ENCODE measurements around the gene MTMR1. TPM values are rescaled to one million over a fixed set of nuclear protein-coding genes. Genes with fewer than 3 reads are reported as not detected.

MTMR1 gene
- total and polyA plus RNA-seq, 2 donors (not counting 3 experiments of a cell fraction or from before 2014, with no cell fraction given): 17.1 to 20.3 TPM

- TF ChIP-seq MAX (IDR thresholded peaks at IDR 0.05; ENCODE audit: insufficient read depth, insufficient read length) (no peak), POLR2AphosphoS5 (IDR thresholded peaks at IDR 0.05; ENCODE audit: insufficient read depth, low read depth, low read length) (no peak), POLR2A (IDR thresholded peaks at IDR 0.05; ENCODE audit: low read depth, low read length) (no peak), CTCF (IDR thresholded peaks at IDR 0.05; ENCODE audit: extremely low read depth in 1 of 2, insufficient read depth in 1 of 2, low read depth in 1 of 2, low read length in 2 of 2) (no peak), EZH2 (IDR thresholded peaks at IDR 0.05; ENCODE audit: borderline replicate concordance, low read depth, low read length, severe bottlenecking) (no peak), GATA2 (IDR thresholded peaks at IDR 0.05; ENCODE audit: insufficient read depth, insufficient read length, low read depth, low read length) (no peak), JUN (IDR thresholded peaks at IDR 0.05; ENCODE audit: borderline replicate concordance, insufficient read depth, insufficient read length, low read depth) (no peak), MYC (IDR thresholded peaks at IDR 0.05; ENCODE audit: low read depth, low read length) (no peak), FOS (IDR thresholded peaks at IDR 0.05; ENCODE audit: borderline replicate concordance, insufficient read depth, low read length) (no peak)
- FAIRE-seq (no peak), DNase-seq (ENCODE audit: low read depth, low spot score) (no peak)
- Histone ChIP-seq H3K9me3 (replicated peaks; ENCODE audit: control insufficient read depth, insufficient read depth, low read length) (no peaks in the 10 kb centered on the region), H3K4me1 (ENCODE audit: control insufficient read depth, extremely low read depth, insufficient read depth, low read length) (no peaks in the 10 kb centered on the region), H3K36me3 (ENCODE audit: control insufficient read depth in 2 of 2, extremely low read depth in 1 of 2, insufficient read depth in 2 of 2, low read length in 2 of 2) (peaks cover 0 to 6% of the 10 kb centered on the region in 2 experiments), H3K79me2 (ENCODE audit: control insufficient read depth, insufficient read depth, low read length) (no peaks in the 10 kb centered on the region), H2AFZ (ENCODE audit: low read depth, low read length) (no peak overlapping the region), H3K4me2 (ENCODE audit: insufficient read depth, low read length) (no peak overlapping the region), H3K27ac (ENCODE audit: insufficient read depth, low read depth, low read length) (no peak overlapping the region), H3K4me3 (replicated peaks in 1 of 3; ENCODE audit: insufficient read depth in 1 of 3, low read depth in 1 of 3, low read length in 3 of 3) (no peak overlapping the region), H3K9ac (replicated peaks; ENCODE audit: extremely low read depth, insufficient read depth, low read length) (no peak overlapping the region), H3K9me1 (replicated peaks; ENCODE audit: control insufficient read depth, extremely low read depth, insufficient read depth, low read length) (no peaks in the 10 kb centered on the region), H4K20me1 (replicated peaks; ENCODE audit: control insufficient read depth, extremely low read depth, insufficient read depth, low read length) (no peaks in the 10 kb centered on the region), H3K27me3 (ENCODE audit: control insufficient read depth in 2 of 2, insufficient read depth in 2 of 2, low read length in 2 of 2) (no peaks in the 10 kb centered on the region)
- intact Hi-C loops (cut with micrococcal nuclease) (no loop called here), dilution Hi-C loops (cut with MboI; ENCODE audit: extremely low pct_ligation_motif_present, low sequenced_read_pairs) (no loop called here)
- ChIA-PET POLR2A (no interaction called here), CTCF (no interaction called here)
- BruUV-seq (replicated peaks): no TSS peak
Observed at GRCh38 chrX:150757371-150757770, 64.2 kb downstream of the MTMR1 start.

Measured in endothelial cell of umbilical vein (primary cell).